IPS DF 6.9 (cell line): ENCODE data around the gene SLC24A4.

Source experiments
- DNase-seq: peaks from one replicate; pipeline ENCODE4 v3.0.0-alpha.2; 2013; ENCODE audit warnings: low read depth, low spot score
- H3K27ac ChIP-seq: one replicate; pipeline ENCODE4 v1.5.1; 2013; ENCODE audit warnings: low read length, control low read depth
- H3K27me3 ChIP-seq: 2 replicates; pipeline ENCODE4 v1.6.1; 2013; ENCODE audit warnings: mild to moderate bottlenecking, low read length; ENCODE audit not compliant: control insufficient read depth, insufficient read depth
- H3K36me3 ChIP-seq: 2 replicates; pipeline ENCODE4 v1.6.1; 2013; ENCODE audit warnings: low read length; ENCODE audit not compliant: control insufficient read depth, insufficient read depth
- H3K4me1 ChIP-seq: 2 replicates; pipeline ENCODE4 v1.6.1; 2013; ENCODE audit warnings: low read length; ENCODE audit not compliant: control insufficient read depth, insufficient read depth
- H3K4me3 ChIP-seq: 2 replicates; pipeline ENCODE4 v1.5.1; 2013; ENCODE audit warnings: mild to moderate bottlenecking, low read length
- H3K9me3 ChIP-seq: 2 replicates; pipeline ENCODE4 v1.6.1; 2013; ENCODE audit warnings: low read length, inconsistent platforms; ENCODE audit not compliant: control insufficient read depth, insufficient read depth
- WGBS: extraction: QIAGEN DNeasy Blood & Tissue Kit; methylation state at CpG from one replicate; pipeline ENCODE4 v1.1.7; 2013; ENCODE audit warnings: mixed read lengths, missing lambda C conversion rate; ENCODE audit not compliant: insufficient read length, insufficient coverage; 5-methylcytosine and 5-hydroxymethylcytosine counted together

SLC24A4 gene

GRCh38 chr14:92288994-92289660 is 33.8 kb upstream of the SLC24A4 start:
- Histone ChIP-seq H3K36me3 (no peaks in the 10 kb centered on the region), H3K4me3 (no peak overlapping the region), H3K4me1 (no peaks in the 10 kb centered on the region), H3K9me3 (no peaks in the 10 kb centered on the region), H3K27ac (no peak overlapping the region), H3K27me3 (no peaks in the 10 kb centered on the region)
- no CpG with 5 or more reads among the region's 9 CpGs for WGBS
- DNase-seq, result no peak

GRCh38 chr14:92292673-92293072 is 30.3 kb upstream of the SLC24A4 start:
- H3K9me3 ChIP-seq, result no peaks in the 10 kb centered on the region
- H3K4me3 ChIP-seq, result no peak overlapping the region
- DNase-seq, result no peak
- no peaks in the 10 kb centered on the region for H3K27me3 ChIP-seq
- H3K27ac ChIP-seq, result no peak overlapping the region
- no peaks in the 10 kb centered on the region for H3K36me3 ChIP-seq
- WGBS, result no CpG with 5 or more reads among the region's 2 CpGs
- no peaks in the 10 kb centered on the region for H3K4me1 ChIP-seq

GRCh38 chr14:92294506-92294905 is 28.5 kb upstream of the SLC24A4 start:
- H3K27me3 ChIP-seq, result no peaks in the 10 kb centered on the region
- no peak overlapping the region for H3K4me3 ChIP-seq
- no peak overlapping the region for H3K27ac ChIP-seq
- H3K9me3 ChIP-seq, result no peaks in the 10 kb centered on the region
- no CpG with 5 or more reads among the region's 2 CpGs for WGBS
- no peaks in the 10 kb centered on the region for H3K36me3 ChIP-seq
- DNase-seq, result no peak
- H3K4me1 ChIP-seq, result no peaks in the 10 kb centered on the region

- no peak overlapping the region for H3K4me3 ChIP-seq
- H3K27ac ChIP-seq, result no peak overlapping the region
- no peaks in the 10 kb centered on the region for H3K27me3 ChIP-seq
- H3K9me3 ChIP-seq, result no peaks in the 10 kb centered on the region
- DNase-seq, result no peak
- no peaks in the 10 kb centered on the region for H3K36me3 ChIP-seq
- no peaks in the 10 kb centered on the region for H3K4me1 ChIP-seq
- WGBS, result no CpG with 5 or more reads among the region's 6 CpGs
Measured at GRCh38 chr14:92297818-92298595, 25.0 kb upstream of the SLC24A4 start.

- Histone ChIP-seq H3K9me3 (no peaks in the 10 kb centered on the region), H3K27ac (no peak overlapping the region), H3K4me1 (no peaks in the 10 kb centered on the region), H3K36me3 (no peaks in the 10 kb centered on the region), H3K4me3 (no peak overlapping the region), H3K27me3 (no peaks in the 10 kb centered on the region)
- WGBS, result no CpG with 5 or more reads among the region's 5 CpGs
- no peak for DNase-seq
Measured at GRCh38 chr14:92302481-92302880, 20.5 kb upstream of the SLC24A4 start.

- H3K4me1 ChIP-seq, result no peaks in the 10 kb centered on the region
- H3K27me3 ChIP-seq, result no peaks in the 10 kb centered on the region
- DNase-seq, result no peak
- no peaks in the 10 kb centered on the region for H3K9me3 ChIP-seq
- no CpG with 5 or more reads among the region's 8 CpGs for WGBS
- H3K36me3 ChIP-seq, result no peaks in the 10 kb centered on the region
- H3K4me3 ChIP-seq, result no peak overlapping the region
- H3K27ac ChIP-seq, result no peak overlapping the region
Measured at GRCh38 chr14:92308716-92309115, 14.2 kb upstream of the SLC24A4 start.

GRCh38 chr14:92309968-92310530 is 12.9 kb upstream of the SLC24A4 start:
- Histone ChIP-seq H3K36me3 (no peaks in the 10 kb centered on the region), H3K9me3 (no peaks in the 10 kb centered on the region), H3K4me1 (no peaks in the 10 kb centered on the region), H3K4me3 (no peak overlapping the region), H3K27me3 (no peaks in the 10 kb centered on the region), H3K27ac (no peak overlapping the region)
- no CpG with 5 or more reads among the region's 7 CpGs for WGBS
- DNase-seq, result no peak

- Histone ChIP-seq H3K27me3 (no peaks in the 10 kb centered on the region), H3K4me3 (no peak overlapping the region), H3K36me3 (no peaks in the 10 kb centered on the region), H3K9me3 (no peaks in the 10 kb centered on the region), H3K4me1 (no peaks in the 10 kb centered on the region), H3K27ac (no peak overlapping the region)
- DNase-seq, result no peak
- WGBS, result no CpG with 5 or more reads among the region's 6 CpGs
Measured at GRCh38 chr14:92310776-92311375, 12.1 kb upstream of the SLC24A4 start.

GRCh38 chr14:92314182-92314581 is 8.8 kb upstream of the SLC24A4 start:
- no CpG with 5 or more reads among the region's 1 CpG for WGBS
- no peaks in the 10 kb centered on the region for H3K36me3 ChIP-seq
- H3K9me3 ChIP-seq, result no peaks in the 10 kb centered on the region
- DNase-seq, result no peak
- no peak overlapping the region for H3K4me3 ChIP-seq
- H3K4me1 ChIP-seq, result no peaks in the 10 kb centered on the region
- no peaks in the 10 kb centered on the region for H3K27me3 ChIP-seq
- H3K27ac ChIP-seq, result no peak overlapping the region

GRCh38 chr14:92315050-92315805 is 7.7 kb upstream of the SLC24A4 start:
- Histone ChIP-seq H3K27me3 (no peaks in the 10 kb centered on the region), H3K27ac (no peak overlapping the region), H3K9me3 (no peaks in the 10 kb centered on the region), H3K36me3 (no peaks in the 10 kb centered on the region), H3K4me1 (no peaks in the 10 kb centered on the region), H3K4me3 (no peak overlapping the region)
- WGBS, result no CpG with 5 or more reads among the region's 11 CpGs
- DNase-seq, result no peak
